A549 (cell line): ENCODE data around the gene SDF4. TPM values are rescaled to one million over a fixed set of nuclear protein-coding genes. Genes with fewer than 3 reads are reported as not detected.
A peak's percentile ranks its signal among the peaks of the same experiment; 100 is the strongest.

Source experiments
- ATAC-seq, 2 experiments: fragments of 200-7000 bp in 1 of 2; fragments of >200 bp in 1 of 2; cut with Nextera tagmentation in 1 of 2; cut with Tn5 transposase in 1 of 2; 3 replicates each; pipeline versions ENCODE4 v1.8.0 to v1.9.1; 2018 to 2020; ENCODE audit warnings: mild to moderate bottlenecking in 1 of 2, moderate library complexity in 1 of 2
- CTCF ChIA-PET: fragments of 300-600 bp; sonication (Branson Sonifier 250); formaldehyde crosslinking; extraction: SDS; loops from one replicate; lab custom pipeline; 2021; ENCODE audit warnings: antibody characterized with exemption, inconsistent platforms; lab: Yijun Ruan, JAX
- POLR2A ChIA-PET: fragments of 350-600 bp; formaldehyde crosslinking; extraction: SDS; loops from one replicate; lab custom pipeline; 2021; ENCODE audit warnings: antibody characterized with exemption, inconsistent platforms; lab: Yijun Ruan, JAX
- DNase-seq, 2 experiments: peaks; one replicate each; pipeline versions ENCODE4 v3.0.0 to v3.0.0-alpha.2; 2011 to 2016; ENCODE audit warnings: low read depth in 1 of 2, low spot score in 1 of 2
- FAIRE-seq: peaks from 2 replicates; lab custom pipeline; 2011; peaks lifted over from hg19 to GRCh38; lab: Jason Lieb, UNC
- H3K27ac ChIP-seq, 2 experiments: fragments of >200 bp; sonication (Bioruptor Twin); formaldehyde crosslinking; 3 replicates each; pipeline ENCODE4 v1.5.1; 2016 to 2017
- H3K4me1 ChIP-seq: fragments of >200 bp; sonication (Bioruptor Twin); formaldehyde crosslinking; 3 replicates; pipeline ENCODE4 v1.6.1; 2016
- H3K4me2 ChIP-seq: fragments of >200 bp; sonication (Bioruptor Twin); formaldehyde crosslinking; 3 replicates; pipeline ENCODE4 v1.6.1; 2016
- H3K4me3 ChIP-seq: fragments of >200 bp; sonication (Bioruptor Twin); formaldehyde crosslinking; 3 replicates; pipeline ENCODE4 v1.5.1; 2016
- H3K9me3 ChIP-seq: fragments of >200 bp; sonication (Bioruptor Twin); formaldehyde crosslinking; 3 replicates; pipeline ENCODE4 v1.6.1; 2016
- BHLHE40 ChIP-seq: IDR thresholded peaks from 2 replicates; pipeline ENCODE4 v1.6.1; 2012; ENCODE audit warnings: low read depth, low read length, inconsistent platforms
- CEBPB ChIP-seq, 2 experiments: fragments of >200 bp in 1 of 2; sonication (Bioruptor Twin) in 1 of 2; formaldehyde crosslinking in 1 of 2; IDR thresholded peaks; 2 replicates each; pipeline ENCODE4 v1.6.1; 2012 to 2016
- CHD2 ChIP-seq: fragments of 150-350 bp; IDR thresholded peaks from 2 replicates; pipeline ENCODE4 v1.6.1; 2014; ENCODE audit warnings: low read length; ENCODE audit not compliant: partially characterized antibody
- EHF ChIP-seq: fragments of 250-450 bp; sonication (Bioruptor Pico); IDR thresholded peaks from 2 replicates; pipeline ENCODE4 v1.5.0; 2020; ENCODE audit warnings: mild to moderate bottlenecking
- ELK1 ChIP-seq: fragments of 150-350 bp; IDR thresholded peaks from 2 replicates; pipeline ENCODE4 v1.6.1; 2014; ENCODE audit warnings: low read depth, mild to moderate bottlenecking, low read length
- EP300 ChIP-seq, 2 experiments: fragments of >200 bp; sonication (Bioruptor Twin); formaldehyde crosslinking; IDR thresholded peaks; 2 replicates in 1 of 2; 3 replicates in 1 of 2; pipeline ENCODE4 v1.6.1; 2016 to 2017
- FOSB ChIP-seq: fragments of 250-450 bp; sonication (Bioruptor Pico); IDR thresholded peaks from 2 replicates; pipeline ENCODE4 v1.5.0; 2020; ENCODE audit warnings: mild to moderate bottlenecking, moderate library complexity
- FOXS1 ChIP-seq: fragments of 250-450 bp; sonication (Bioruptor Pico); IDR thresholded peaks from 2 replicates; pipeline ENCODE4 v1.5.0; 2020; ENCODE audit warnings: mild to moderate bottlenecking, moderate library complexity
- GATA3 ChIP-seq: IDR thresholded peaks from 2 replicates; pipeline ENCODE4 v1.6.1; 2012; ENCODE audit warnings: borderline replicate concordance
- HEYL ChIP-seq: fragments of 250-450 bp; sonication (Bioruptor Pico); IDR thresholded peaks from 2 replicates; pipeline ENCODE4 v1.8.0; 2021; ENCODE audit warnings: mild to moderate bottlenecking, moderate library complexity
- HOXB13 ChIP-seq: fragments of 250-450 bp; sonication (Bioruptor Pico); IDR thresholded peaks from 2 replicates; pipeline ENCODE4 v1.5.0; 2020; ENCODE audit warnings: low read depth, mild to moderate bottlenecking, moderate library complexity
- JUN ChIP-seq, 2 experiments: fragments of >200 bp; sonication (Bioruptor Twin); formaldehyde crosslinking; IDR thresholded peaks; 2 replicates in 1 of 2; 3 replicates in 1 of 2; pipeline ENCODE4 v1.6.1; 2016 to 2017
- KDM5A ChIP-seq: fragments of 200-600 bp; sonication (generic); IDR thresholded peaks from 2 replicates; pipeline ENCODE4 v1.6.1; 2016; ENCODE audit warnings: antibody characterized with exemption, mild to moderate bottlenecking
- MAFK ChIP-seq: fragments of 450-650 bp; IDR thresholded peaks from 2 replicates; pipeline ENCODE4 v1.6.1; 2014; ENCODE audit not compliant: partially characterized antibody
- NPAS2 ChIP-seq: fragments of 250-450 bp; sonication (Bioruptor Pico); IDR thresholded peaks from 2 replicates; pipeline ENCODE4 v1.8.0; 2022; ENCODE audit warnings: mild to moderate bottlenecking, moderate library complexity, borderline replicate concordance
- NR3C1 ChIP-seq: fragments of >200 bp; sonication (Bioruptor Twin); formaldehyde crosslinking; IDR thresholded peaks from 3 replicates; pipeline ENCODE4 v1.6.1; 2017
- POLR2A ChIP-seq: IDR thresholded peaks from 2 replicates; pipeline ENCODE4 v1.6.1; 2012; ENCODE audit warnings: mild to moderate bottlenecking, low read length
- POLR2AphosphoS2 ChIP-seq: conservative IDR thresholded peaks from 2 replicates; pipeline ENCODE4 v1.6.1; 2012; ENCODE audit warnings: low read length, improper control_type of control experiment, inconsistent platforms
- RAD21 ChIP-seq, 2 experiments: fragments of >200 bp in 1 of 2; sonication (Bioruptor Twin) in 1 of 2; formaldehyde crosslinking in 1 of 2; IDR thresholded peaks in 1 of 2; conservative IDR thresholded peaks in 1 of 2; 2 replicates in 1 of 2; 3 replicates in 1 of 2; pipeline ENCODE4 v1.6.1; 2012 to 2018; ENCODE audit warnings: inconsistent platforms in 1 of 2
- RCOR1 ChIP-seq: fragments of 150-350 bp; IDR thresholded peaks from 2 replicates; pipeline ENCODE4 v1.6.1; 2014; ENCODE audit warnings: antibody characterized with exemption, low read length, low read depth
- SMC3 ChIP-seq: fragments of >200 bp; sonication (Bioruptor Twin); formaldehyde crosslinking; IDR thresholded peaks from 3 replicates; pipeline ENCODE4 v1.6.1; 2018; ENCODE audit warnings: inconsistent platforms
- SREBF2 ChIP-seq: fragments of 450-650 bp; IDR thresholded peaks from 2 replicates; pipeline ENCODE4 v1.6.1; 2014; ENCODE audit warnings: mild to moderate bottlenecking, moderate library complexity
- TFCP2L1 ChIP-seq: fragments of 250-450 bp; sonication (Bioruptor Pico); IDR thresholded peaks from 2 replicates; pipeline ENCODE4 v1.5.0; 2021; ENCODE audit warnings: mild to moderate bottlenecking
- ZC3H11A ChIP-seq: fragments of 450-650 bp; IDR thresholded peaks from 2 replicates; pipeline ENCODE4 v1.6.1; 2014; ENCODE audit warnings: antibody characterized with exemption, mild to moderate bottlenecking
- ZNF302 ChIP-seq: fragments of 250-450 bp; sonication (Bioruptor Pico); IDR thresholded peaks from 2 replicates; pipeline ENCODE4 v1.9.0; 2021; ENCODE audit warnings: inconsistent platforms, mild to moderate bottlenecking, moderate library complexity
- ZSCAN20 ChIP-seq: fragments of 250-450 bp; sonication (Bioruptor Pico); IDR thresholded peaks from 2 replicates; pipeline ENCODE4 v1.8.0; 2022; ENCODE audit warnings: mild to moderate bottlenecking, moderate library complexity
- WGBS: methylation state at CpG from one replicate; pipeline ENCODE4 v1.1.6; 2017; ENCODE audit errors: missing lambda C conversion rate; 5-methylcytosine and 5-hydroxymethylcytosine counted together
- polyA plus RNA-seq, 4 experiments: library from polyadenylated mRNA; depleted of rRNA in 3 of 4; stranded (reverse); fragments of >200 nt; fragmentation: RNase III in 1 of 4; extraction: RNeasy Plus Mini Kit Qiagen cat#74134 plus additional on column Dnase treatment in 1 of 4; gene quantifications; 2 replicates in 3 of 4; 3 replicates in 1 of 4; pipeline ENCODE4 v1.2.3, GENCODE V29; 2011 to 2017
- TF ChIP-seq, protein P1 (sequence below): fragments of 250-450 bp; sonication (Bioruptor Pico); IDR thresholded peaks from 2 replicates; pipeline ENCODE4 v1.5.0; 2020; ENCODE audit warnings: low read depth, mild to moderate bottlenecking, moderate library complexity
- TF ChIP-seq, protein P2 (sequence below): IDR thresholded peaks from 2 replicates; pipeline ENCODE4 v1.6.1; 2012; ENCODE audit warnings: low read depth, borderline replicate concordance
- TF ChIP-seq, protein P3 (sequence below): fragments of >200 bp; sonication (Bioruptor Twin); formaldehyde crosslinking; IDR thresholded peaks from 3 replicates; pipeline ENCODE4 v1.6.1; 2016
- TF ChIP-seq, protein P4 (sequence below): IDR thresholded peaks from 2 replicates; pipeline ENCODE4 v1.6.1; 2012

SDF4 gene
- polyA plus RNA-seq, 2 of the 4 experiments (the other 2 are of a cell fraction), result 58.3 to 97.4 TPM

- WGBS, result 94% methylated on average over 22 of the region's 31 CpGs
- TF ChIP-seq MAFK (no peak), ZNF302 (CRISPR knock-in tag) (no peak), HOXB13 (CRISPR knock-in tag) (no peak), CEBPB (IDR thresholded peaks at IDR 0.05) (no peak), EP300 (IDR thresholded peaks at IDR 0.05) (no peak), FOSB (CRISPR knock-in tag) (no peak), SMC3 (no peak)
- TF ChIP-seq, protein P1, sequence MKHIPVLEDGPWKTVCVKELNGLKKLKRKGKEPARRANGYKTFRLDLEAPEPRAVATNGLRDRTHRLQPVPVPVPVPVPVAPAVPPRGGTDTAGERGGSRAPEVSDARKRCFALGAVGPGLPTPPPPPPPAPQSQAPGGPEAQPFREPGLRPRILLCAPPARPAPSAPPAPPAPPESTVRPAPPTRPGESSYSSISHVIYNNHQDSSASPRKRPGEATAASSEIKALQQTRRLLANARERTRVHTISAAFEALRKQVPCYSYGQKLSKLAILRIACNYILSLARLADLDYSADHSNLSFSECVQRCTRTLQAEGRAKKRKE (CRISPR knock-in tag), result no peak
- TF ChIP-seq, protein P2, sequence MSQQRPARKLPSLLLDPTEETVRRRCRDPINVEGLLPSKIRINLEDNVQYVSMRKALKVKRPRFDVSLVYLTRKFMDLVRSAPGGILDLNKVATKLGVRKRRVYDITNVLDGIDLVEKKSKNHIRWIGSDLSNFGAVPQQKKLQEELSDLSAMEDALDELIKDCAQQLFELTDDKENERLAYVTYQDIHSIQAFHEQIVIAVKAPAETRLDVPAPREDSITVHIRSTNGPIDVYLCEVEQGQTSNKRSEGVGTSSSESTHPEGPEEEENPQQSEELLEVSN, result no peak
- TF ChIP-seq, protein P3, sequence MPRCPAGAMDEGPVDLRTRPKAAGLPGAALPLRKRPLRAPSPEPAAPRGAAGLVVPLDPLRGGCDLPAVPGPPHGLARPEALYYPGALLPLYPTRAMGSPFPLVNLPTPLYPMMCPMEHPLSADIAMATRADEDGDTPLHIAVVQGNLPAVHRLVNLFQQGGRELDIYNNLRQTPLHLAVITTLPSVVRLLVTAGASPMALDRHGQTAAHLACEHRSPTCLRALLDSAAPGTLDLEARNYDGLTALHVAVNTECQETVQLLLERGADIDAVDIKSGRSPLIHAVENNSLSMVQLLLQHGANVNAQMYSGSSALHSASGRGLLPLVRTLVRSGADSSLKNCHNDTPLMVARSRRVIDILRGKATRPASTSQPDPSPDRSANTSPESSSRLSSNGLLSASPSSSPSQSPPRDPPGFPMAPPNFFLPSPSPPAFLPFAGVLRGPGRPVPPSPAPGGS, result no peak
- Histone ChIP-seq H3K4me1 (no peaks in the 10 kb centered on the region), H3K4me3 (no peak overlapping the region), H3K9me3 (no peaks in the 10 kb centered on the region), H3K27ac (no peak overlapping the region), H3K4me2 (no peak overlapping the region)
- POLR2A ChIA-PET, result interaction anchor here (0.6 kb wide), 1 partner anchor 16 kb away, joined by 3 read pairs; the partner anchor contains the start of gene UBE2J2
- no peak for DNase-seq
- no peak for FAIRE-seq
- no peak for ATAC-seq
- CTCF ChIA-PET, result interaction anchor here (0.6 kb wide), 2 partner anchors 137 to 371 kb away, joined by 3 read pairs; no protein-coding TSS in a partner anchor
Measured at GRCh38 chr1:1256956-1257871, 25.4 kb upstream of the SDF4 start.

- no peak overlapping the region for H3K4me3 ChIP-seq
- CTCF ChIA-PET, result interaction anchor here (1.7 kb wide), 1 partner anchor 134 kb away, joined by 3 read pairs; no protein-coding TSS in a partner anchor
- no peak for DNase-seq
- peak in 1 of 2 experiments; percentile 23; a peak in 1 of 6 replicates for ATAC-seq
- no peak overlapping the region for H3K4me2 ChIP-seq
- H3K4me1 ChIP-seq, result no peaks in the 10 kb centered on the region
- no peak for FAIRE-seq
- WGBS, result 99% methylated on average over 5 of the region's 10 CpGs
- TF ChIP-seq FOSB (CRISPR knock-in tag), result no peak
- TF ChIP-seq ELK1, result no peak
- TF ChIP-seq, all 56 proteins: peak for 0
- Histone ChIP-seq H3K9me3 (no peaks in the 10 kb centered on the region), H3K27ac (no peak overlapping the region)
- POLR2A ChIA-PET, result no interaction called here
Measured at GRCh38 chr1:1255611-1256010, 23.8 kb upstream of the SDF4 start.

GRCh38 chr1:1255078-1255477, 23.3 kb upstream of the SDF4 start:
- CTCF ChIA-PET, result interaction anchor here (0.8 to 1.7 kb wide), 3 partner anchors 11 to 134 kb away, joined by 3 read pairs; no protein-coding TSS in a partner anchor
- WGBS, result 96% methylated on average over 17 of the region's 26 CpGs
- H3K4me2 ChIP-seq, result no peak overlapping the region
- TF ChIP-seq HEYL (CRISPR knock-in tag) (no peak), KDM5A (no peak), EHF (CRISPR knock-in tag) (no peak), ZSCAN20 (CRISPR knock-in tag) (no peak), CHD2 (no peak), JUN (IDR thresholded peaks at IDR 0.05) (no peak), GATA3 (no peak), NPAS2 (CRISPR knock-in tag) (no peak), NR3C1 (no peak), HOXB13 (CRISPR knock-in tag) (no peak), BHLHE40 (no peak), POLR2A (no peak), RCOR1 (no peak), RAD21 (conservative IDR thresholded peaks at IDR 0.05 in 1 of 2, IDR thresholded peaks at IDR 0.05 in 1 of 2) (no peak), POLR2AphosphoS2 (no peak), SREBF2 (no peak), FOXS1 (CRISPR knock-in tag) (no peak), TFCP2L1 (CRISPR knock-in tag) (no peak), ZC3H11A (no peak)
- TF ChIP-seq, protein P4, sequence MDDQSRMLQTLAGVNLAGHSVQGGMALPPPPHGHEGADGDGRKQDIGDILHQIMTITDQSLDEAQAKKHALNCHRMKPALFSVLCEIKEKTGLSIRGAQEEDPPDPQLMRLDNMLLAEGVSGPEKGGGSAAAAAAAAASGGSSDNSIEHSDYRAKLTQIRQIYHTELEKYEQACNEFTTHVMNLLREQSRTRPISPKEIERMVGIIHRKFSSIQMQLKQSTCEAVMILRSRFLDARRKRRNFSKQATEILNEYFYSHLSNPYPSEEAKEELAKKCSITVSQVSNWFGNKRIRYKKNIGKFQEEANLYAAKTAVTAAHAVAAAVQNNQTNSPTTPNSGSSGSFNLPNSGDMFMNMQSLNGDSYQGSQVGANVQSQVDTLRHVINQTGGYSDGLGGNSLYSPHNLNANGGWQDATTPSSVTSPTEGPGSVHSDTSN, result no peak
- no peak overlapping the region for H3K27ac ChIP-seq
- POLR2A ChIA-PET, result no interaction called here
- no peaks in the 10 kb centered on the region for H3K4me1 ChIP-seq
- FAIRE-seq, result no peak
- ATAC-seq, result no peak
- H3K9me3 ChIP-seq, result no peaks in the 10 kb centered on the region
- no peak for DNase-seq
- no peak overlapping the region for H3K4me3 ChIP-seq
